ENCODE data around the gene MRGPRD. TPM values are rescaled to one million over a fixed set of nuclear protein-coding genes. Genes with fewer than 3 reads are reported as not detected.
"Not testable (repeated sequence)": the region's sequence is repeated elsewhere in the genome, so short reads cannot be mapped to it uniquely, and the experiment has no call there.

Gene MRGPRD
- total RNA-seq, 1 donor from 2014 or later = not detected

DNA sequence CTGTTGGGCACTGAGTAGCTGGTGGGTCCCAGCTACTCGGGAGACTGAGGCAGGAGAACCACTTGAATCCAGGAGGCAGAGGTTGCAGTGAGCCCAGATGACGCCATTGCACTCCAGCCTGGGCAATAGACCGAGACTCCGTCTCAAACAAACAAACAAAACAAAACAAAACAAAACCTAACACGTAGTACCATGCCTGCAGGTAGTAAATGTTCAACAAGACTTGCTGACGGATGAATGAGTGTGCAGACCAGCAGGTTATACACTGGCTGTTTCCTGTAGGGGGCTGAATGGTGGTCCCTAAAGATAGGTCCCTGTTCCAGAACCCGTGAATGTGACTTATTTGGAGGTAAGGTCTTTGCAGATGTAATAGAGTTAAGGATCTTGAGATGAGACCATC, 12.8 kb upstream of the MRGPRD start:
- ATAC-seq = no peak

DNA sequence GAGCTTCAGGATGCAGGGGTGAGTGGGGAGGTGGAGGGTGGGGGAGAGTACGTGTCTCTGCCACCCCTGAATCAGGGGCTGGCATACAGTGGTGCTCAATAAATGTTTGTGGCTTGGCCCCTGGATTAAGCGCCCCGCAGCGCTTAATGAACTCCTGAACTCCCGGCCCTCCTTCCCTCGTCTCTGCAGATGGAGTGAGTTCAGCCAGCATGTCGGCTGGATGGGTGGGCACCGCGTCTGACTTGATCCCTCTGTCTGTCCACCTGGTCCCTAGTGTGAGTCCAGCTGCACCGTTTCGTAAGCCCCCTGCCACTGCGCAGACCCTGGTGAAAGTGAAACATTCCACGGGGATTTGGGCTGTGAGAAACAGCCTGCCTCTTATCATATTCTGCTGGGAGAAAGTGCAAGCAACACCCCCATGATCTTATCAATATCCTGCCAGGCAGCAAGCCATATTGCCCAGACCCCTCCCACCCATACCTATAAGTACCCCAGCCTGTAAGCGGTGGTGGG, 12.0 kb upstream of the MRGPRD start:
- ATAC-seq = no peak

DNA sequence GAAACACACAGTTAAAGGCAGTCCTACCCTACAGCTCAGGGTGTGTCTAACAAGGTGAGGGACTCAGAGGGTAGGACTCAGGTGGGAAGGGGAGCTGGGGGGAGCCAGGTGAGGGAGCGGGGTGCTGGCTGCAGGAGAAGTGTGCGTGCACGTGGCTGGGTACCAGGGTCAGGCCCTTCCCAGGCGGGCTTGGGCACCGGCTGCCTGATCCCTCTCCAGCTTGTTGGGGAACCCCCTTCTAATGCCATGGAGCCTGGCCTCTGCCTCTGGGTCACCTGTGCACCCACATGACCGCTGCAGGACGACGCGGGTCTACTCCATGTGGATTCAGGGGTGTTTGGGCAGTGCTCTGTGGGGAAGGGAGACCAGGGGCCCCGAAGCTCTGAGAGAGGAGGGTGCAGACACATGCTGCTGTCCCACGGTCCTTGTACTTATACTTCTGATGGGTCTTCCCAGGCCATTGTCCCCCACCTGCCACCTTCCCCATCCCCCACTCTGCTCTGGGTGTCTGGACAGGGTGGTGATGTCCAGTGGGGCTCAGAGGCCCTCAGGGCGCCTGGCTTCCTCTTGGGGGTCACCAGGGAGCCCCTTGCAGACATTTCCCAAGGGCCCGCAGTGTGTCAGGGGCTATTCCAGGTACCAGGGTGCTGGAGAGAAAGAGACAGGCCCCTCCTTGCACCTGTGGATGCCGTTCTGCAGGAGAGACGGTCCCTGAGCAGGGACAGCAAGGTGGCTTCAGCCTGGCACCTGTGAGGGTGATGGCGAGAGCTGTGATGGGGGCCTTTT, 10.4 kb upstream of the MRGPRD start:
- peak; percentile 17 for ATAC-seq

DNA sequence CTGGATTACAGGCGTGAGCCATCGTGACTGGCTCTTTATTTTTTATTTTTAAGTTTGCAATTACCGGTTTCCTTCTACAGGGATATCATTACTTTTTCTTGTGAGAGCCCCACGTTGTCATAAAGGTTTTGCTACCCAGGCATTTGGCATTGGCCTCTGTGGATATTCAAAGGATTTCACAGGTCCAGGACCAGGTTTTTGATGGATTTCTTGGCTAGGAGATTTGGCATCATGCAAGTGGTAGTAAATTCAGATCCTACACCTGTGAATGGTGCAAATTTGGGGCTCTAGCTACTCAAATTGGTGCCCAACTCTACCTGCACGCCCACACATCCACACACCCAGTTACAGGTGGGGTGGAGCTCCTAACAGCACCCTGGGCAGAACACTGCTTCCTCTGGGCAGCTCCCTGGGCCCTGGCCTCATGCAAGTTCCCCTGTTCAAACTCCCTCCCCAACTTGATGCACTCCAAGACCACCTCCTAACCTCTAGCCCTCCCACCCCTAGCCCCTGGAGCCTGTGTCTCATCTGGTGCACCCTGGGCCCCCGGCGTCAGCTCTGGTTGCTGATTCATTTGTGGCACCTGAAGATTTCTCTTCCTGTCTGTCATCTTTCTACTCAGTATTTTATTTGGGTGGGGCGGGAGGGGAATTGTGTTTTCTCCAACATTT, 9.3 kb upstream of the MRGPRD start:
- ATAC-seq = no peak

DNA sequence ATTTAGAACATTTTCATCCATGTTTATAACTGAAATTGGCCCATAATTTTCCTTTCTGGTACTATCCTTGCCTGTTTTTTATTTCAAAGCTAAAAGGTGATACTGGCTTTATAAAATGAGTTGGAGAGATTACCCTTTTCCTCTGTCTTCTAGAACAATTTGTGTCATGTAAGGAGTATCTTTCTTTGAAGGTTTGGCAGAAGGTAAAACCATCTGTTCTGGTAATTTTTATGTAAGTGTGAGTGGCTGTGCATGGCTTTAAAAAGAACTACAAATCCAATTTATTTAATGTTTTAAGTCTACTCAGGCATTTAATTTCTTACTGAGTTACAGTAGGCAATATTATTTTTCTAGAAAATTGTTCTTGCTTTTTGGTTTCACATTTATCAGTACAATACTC, 7.7 kb upstream of the MRGPRD start:
- no peak for ATAC-seq

DNA sequence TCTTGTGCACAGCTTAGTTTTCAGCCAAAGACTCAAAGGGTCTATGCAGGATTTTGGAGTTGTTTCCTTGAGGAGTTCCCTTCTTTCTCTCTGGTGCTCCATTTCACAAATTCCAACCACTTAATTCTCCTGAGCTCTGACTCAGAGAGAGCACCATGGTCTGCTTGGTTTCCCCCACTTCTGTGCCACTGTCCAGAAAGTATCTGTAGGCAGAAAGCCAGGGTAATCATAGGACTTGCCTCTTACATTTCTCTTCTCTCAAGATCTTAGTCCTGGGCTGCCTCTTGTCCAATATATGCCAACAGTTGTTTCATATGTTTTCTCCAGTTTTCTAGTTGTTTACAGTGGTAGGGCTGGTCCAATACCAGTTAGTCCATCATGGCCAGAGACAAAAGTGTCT, 6.4 kb upstream of the MRGPRD start:
- no peak for ATAC-seq

DNA sequence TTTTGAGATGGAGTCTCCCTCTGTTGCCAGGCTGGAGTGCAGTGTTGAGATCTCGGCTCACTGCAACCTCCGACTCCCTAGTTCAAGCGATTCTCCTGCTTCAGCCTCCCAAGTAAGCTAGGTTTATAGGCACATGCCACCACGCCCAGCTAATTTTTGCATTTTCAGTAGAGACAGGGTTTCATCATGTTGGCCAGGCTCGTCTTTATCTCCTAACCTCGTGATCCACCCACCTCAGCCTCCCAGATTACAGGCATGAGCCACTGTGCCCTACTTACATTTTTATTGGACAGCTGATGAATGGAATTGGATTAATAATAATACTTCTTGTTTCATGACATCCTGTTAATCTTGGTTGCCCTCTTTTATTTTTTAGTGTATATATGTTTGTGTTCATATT, 3.0 kb upstream of the MRGPRD start:
- no peak for ATAC-seq

DNA sequence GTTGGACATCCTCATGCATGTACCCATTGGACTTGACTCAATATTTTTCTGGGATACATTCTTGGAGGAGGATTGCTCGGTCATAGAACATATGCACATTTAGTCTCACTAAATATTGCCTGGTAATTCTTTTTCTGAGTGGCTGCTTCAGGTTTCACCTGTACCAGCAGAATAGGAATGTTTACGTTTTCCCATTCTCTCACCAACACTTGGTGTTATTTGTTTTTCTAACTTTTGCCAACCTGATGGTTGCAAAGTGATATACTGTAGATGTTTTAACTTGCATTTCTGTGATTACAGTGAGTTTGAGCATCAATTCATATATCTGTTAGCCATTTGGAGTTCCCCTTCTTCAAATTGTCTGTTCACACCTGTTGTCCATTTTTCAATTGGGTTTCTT, 1.3 kb upstream of the MRGPRD start:
- ATAC-seq = no peak

DNA sequence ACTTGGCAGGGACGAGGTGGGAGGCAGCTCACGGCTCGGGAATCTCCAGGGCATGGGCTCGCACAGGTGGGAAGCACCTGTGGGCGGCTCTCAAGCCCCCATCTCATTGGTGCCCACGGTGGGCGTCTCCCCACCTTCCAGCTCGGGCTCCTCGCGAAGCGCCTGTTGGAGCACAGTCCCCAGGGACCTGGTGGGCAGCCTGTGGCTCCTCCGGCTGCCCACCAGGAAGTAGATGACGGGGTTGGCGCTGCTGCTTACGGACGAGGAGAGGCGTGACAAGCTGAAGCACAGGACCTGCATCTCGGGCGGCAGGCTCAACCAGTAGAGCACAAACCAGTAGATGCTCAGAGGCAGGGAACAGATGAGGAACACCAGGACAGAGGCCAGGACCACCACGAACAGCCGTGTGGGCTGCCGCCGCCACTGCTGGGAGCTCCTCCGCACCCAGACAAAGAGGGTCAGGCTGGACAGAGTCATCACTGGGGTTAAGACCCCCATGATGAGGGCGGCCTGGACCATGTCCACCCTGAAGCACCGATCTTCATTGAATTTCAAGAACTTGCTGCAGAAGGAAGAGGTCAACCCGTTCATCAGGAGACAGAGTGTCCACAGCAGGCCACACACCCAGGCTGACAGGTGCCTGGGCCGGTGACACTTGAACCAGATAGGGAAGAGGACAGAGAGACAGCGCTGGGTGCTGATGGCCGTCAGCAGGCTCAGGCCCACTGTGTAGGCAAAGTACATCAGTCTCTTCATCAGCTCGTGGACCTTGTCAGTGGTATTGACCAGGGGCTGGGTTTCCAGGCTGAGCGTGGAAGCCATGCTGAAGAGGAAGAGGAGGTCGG, 633 bp downstream of the MRGPRD start:
- ATAC-seq = peak; percentile 31

DNA sequence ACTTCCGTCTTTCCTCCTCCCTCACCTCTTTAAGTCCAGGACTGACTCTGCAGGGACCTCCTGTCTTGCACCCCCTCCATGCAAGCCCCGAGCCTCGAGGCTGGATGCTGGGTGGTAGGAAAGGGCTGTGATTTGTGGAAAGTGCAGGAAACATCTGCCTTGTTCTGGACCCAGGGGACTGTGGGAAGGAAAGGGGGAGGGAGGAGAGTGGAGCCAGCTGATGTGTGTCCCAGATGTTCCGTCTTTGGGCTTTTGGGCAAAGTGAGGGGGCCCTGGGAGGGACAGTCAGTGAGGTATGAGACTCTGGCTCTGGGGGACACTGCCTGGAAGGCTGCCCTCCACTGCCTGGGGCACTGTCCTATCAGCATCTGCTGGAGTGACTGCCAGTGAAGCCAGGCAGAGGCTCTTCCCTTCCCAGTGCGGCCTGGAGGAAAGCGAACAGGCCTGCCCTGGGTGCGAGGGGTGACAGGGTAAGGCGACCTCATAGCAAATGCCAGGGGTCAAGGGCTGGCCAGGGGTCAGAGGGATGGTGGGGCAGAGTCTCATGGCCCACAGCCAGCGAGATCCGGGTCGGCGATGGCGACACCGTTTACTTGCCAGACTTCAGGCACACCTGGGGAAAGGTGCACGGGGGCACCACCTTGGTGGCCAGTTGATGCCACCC, 1.7 kb downstream of the MRGPRD start:
- peak; percentile 22 for ATAC-seq

DNA sequence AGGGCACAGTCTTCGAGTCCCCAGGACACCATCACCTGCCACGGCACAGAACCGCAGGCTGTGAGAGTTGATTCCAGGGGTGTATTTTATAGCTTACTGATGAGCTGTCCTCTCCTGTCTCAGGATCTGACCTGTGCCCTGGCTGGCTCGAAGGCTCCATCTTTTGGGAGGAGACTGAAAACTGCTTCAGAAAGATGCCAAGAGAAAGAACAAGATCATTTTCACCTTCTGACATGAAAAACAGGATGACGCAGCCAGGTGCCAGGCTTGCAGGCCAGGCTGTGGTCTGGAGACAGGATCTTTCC, 2.2 kb downstream of the MRGPRD start:
- no peak for ATAC-seq

DNA sequence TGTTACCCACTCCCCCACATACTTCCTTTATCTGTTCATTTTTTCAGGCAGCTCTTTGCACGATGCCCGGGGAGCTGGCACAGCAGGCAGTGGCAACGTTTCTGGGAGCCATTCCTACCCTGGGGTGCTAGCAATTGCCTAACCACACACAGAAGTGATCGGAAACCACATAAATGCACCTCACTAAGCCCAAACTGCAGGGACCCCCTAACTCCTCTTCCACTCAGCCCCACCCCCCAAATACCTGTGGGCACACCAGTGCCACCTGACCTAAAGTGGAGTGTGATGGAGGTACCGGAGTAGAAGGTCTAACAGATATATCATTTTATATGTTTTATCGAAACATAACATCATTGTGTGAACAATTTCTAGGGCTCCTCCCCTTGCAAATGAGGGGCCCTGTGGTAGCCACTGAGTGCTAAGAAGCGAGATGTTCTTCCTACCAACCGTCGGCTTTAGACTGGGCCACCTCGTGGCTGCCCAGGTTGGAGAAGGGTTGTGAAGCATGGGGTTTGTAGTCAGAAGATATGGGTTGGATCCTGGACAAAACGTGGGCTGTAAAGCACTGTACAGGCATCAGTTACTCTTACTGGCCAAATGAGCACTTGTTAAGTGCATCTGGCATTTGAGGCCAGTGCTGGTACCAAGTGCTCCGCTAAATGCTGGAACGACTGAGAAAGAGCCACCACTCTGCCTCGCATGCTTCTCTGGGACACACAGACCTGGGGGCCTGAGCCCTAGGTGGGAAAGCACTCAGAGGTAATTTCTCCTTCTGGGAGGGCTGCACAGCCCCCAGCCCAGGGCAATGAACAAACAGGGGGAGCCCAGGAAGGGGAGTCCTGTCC, 2.8 kb downstream of the MRGPRD start:
- ATAC-seq = no peak

DNA sequence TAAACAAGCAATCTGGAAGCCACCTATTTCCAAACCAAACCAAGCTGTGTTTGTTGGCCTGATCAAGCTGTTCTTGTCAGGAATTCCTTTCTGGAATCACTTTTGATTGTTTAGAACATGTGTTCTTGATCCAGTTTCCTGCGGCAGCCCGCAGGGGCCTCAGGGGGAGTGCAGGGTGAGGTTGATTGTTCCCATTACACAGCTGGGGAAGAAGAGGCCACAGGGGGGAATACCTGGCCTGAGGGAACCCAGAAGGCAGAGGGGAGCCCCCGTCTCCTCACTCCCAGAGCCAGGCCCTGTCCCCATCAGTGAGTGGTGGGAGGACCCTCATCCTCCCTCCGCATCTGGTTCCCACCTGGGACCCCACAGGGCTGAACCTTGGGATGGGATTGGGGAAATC, 4.2 kb downstream of the MRGPRD start:
- ATAC-seq = no peak

DNA sequence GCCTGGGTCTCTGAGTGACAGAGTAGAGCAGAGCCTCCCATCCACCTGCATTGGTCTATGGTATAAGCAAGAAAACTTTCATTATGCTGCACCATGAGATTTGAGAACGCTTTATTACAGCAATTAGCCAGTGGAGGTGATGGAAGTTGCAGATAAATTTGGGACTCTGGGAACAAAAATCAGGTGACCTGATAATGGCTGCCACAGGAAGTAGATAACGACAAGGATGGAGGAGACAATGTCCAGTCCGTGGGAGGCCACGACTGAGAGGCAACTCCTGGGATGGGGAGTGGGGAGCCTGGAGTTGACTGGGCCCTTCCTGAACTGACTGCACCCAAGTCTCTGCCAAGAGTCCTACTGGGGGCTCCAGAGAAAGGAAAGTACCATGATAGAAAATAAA, 4.7 kb downstream of the MRGPRD start:
- ATAC-seq = no peak

DNA sequence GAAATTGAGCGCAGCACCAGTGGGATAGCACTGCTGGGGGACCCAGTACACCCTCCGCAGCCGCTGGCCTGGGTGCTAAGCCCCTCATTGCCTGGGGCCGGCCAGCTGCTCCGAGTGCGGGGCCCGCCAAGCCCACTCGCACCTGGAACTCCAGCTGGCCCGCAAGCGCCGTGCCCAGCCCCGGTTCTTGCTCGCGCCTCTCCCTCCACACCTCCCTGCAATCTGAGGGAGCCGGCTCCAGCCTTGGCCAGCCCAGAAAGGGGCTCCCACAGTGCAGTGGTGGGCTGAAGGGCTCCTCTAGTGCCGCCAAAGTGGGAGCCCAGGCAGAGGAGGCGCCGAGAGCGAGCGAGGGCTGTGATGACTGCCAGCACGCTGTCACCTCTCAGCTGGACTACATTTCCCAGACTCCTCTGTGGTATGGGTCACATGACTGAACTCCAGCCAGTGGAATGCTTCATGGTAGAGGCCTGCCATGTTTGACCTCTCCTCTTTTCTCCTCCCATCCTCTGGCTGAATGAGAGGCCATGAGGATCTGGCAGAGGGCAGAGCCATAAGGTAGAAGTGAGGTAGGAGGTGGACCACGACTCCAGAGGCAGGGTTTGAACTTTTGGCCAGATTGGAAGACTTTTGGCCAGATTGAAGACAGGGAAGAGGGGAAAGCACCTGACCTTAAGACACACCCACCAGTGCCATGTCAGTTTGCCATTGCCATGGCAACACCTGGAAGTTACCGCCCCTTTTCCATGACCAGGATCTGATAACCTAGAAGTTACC, 6.2 kb downstream of the MRGPRD start:
- peak; percentile 68 for ATAC-seq

DNA sequence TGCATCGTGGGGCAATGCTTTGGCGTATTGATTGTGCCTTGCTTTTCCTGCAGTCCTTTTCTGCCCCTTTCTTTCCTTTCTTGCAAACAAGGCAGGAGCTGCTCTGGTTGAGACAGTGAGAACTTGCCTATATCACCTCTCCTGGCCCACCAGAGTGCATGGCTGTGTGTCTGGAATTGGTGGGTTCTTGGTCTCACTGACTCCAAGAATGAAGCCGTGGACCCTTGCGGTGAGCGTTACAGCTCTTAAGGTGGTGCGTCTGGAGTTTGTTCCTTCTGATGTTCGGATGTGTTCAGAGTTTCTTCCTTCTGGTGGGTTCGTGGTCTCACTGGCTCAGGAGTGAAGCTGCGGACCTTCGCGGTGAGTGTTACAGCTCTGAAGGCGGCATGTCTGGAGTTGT, 7.1 kb downstream of the MRGPRD start:
- not testable (repeated sequence) for ATAC-seq

DNA sequence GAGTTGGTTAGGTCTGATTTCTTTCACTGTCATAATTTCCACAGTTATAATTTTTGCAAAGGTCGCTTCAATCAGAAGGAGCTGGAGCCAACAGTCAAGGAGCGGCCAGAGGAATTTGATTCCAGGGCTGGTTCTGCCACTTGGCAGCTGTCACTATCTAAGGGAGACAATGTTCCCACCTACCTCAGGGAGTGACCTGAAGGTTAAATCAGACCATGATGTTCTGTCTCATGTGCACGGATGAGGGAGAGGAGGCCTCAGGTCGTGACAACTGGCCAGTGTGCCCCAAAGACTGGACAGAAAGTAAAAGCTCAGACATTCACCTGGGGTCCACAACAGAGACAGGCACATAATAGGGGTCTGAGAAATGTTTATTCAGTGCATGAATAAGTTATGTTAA, 7.6 kb downstream of the MRGPRD start:
- ATAC-seq = no peak

DNA sequence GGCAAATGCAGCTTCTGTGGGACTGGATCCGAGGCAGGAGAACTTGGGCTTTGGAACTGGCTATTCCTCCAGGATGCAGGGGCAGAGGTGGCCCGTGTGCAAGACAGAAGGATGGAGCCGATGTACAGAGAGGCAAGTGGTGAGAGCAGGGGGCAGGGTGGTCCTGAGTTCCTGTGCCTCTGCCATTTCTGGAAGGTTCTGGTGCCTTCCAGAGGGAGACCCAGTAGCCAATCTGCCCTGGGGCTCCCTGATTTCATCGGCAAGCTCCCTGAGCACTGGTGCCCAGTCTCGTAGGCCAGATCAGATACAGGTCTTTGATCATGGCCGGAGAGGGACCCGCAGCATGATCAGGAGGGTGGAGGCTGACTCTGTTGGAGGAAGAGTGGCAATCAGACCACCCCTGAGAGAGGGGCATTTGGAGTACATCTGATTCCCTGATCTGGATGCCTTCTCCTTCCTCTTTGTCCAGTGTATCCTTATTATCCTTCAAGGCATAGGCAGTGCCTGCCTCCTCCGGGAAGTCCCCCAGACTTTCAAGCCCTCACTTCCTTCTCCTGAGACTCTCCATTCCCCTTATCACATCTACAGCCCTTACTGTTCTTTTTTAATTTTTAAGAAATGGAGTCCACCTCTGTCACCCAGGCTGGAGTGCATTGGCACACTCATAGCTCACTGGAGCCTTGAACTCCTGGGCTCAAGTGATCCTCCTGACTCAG, 9.7 kb downstream of the MRGPRD start:
- no peak for ATAC-seq

DNA sequence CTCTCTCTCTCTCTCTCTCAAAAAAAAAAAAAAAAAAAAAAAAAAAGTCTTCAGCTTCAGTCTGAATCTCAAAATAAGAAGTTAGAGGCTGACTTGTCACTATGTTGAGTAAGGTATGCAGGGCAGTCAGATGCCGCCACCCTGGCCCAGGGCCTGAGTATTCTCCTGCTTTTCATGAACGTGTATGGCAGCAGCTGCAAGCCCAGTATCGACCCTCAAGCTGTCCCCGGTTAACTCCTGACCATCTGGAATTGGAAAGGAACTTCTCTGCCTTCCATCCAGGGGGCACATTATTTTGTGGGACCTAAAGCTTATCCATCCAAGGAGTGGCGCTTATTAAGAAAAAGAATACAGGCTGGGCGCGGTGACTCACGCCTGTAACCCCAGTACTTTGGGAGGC, 11.4 kb downstream of the MRGPRD start:
- ATAC-seq = no peak
